Measurements from ENCODE around the gene RNF222. TPM values are rescaled to one million over a fixed set of nuclear protein-coding genes. Genes with fewer than 3 reads are reported as not detected.

RNF222 gene
- total and polyA plus RNA-seq, 8 donors, result not detected

GRCh38 chr17:8372422-8372821 lies 25.2 kb downstream of the RNF222 start:
- 81% methylated on average over 7 of the region's 7 CpGs for WGBS, 2 donors
- no peak for TF ChIP-seq CTCF (IDR thresholded peaks at IDR 0.05)
- H3K36me3 ChIP-seq, result peaks cover 0 to 17% (median 6%) of the 10 kb centered on the region in 3 donors

GRCh38 chr17:8371786-8372185 lies 25.8 kb downstream of the RNF222 start:
- no peak for TF ChIP-seq CTCF (IDR thresholded peaks at IDR 0.05)
- H3K4me3 ChIP-seq, result no peak overlapping the region

More at GRCh38 chr17:8372422-8372821, 25.2 kb downstream of the RNF222 start:
- ATAC-seq, result no peak
- no peak for DNase-seq
- no peaks in the 10 kb centered on the region for H3K27me3 ChIP-seq
- intact Hi-C loops (cut with DNase I), result no loop called here
- no peak overlapping the region for H3K27ac ChIP-seq
- peaks cover 4 to 7% (median 7%) of the 10 kb centered on the region in 3 donors for H3K4me1 ChIP-seq
- no peaks in the 10 kb centered on the region for H3K9me3 ChIP-seq
- no peak for FAIRE-seq
- no peak overlapping the region for H3K4me3 ChIP-seq

GRCh38 chr17:8369944-8370343 lies 27.7 kb downstream of the RNF222 start:
- DNase-seq (no peak), ATAC-seq (no peak), FAIRE-seq (no peak)
- H3K27ac ChIP-seq, result no peak overlapping the region
- TF ChIP-seq CTCF (IDR thresholded peaks at IDR 0.05), result no peak
- intact Hi-C loops (cut with DNase I), result no loop called here
- WGBS, 2 donors, result 90 to 91% methylated on average over 8 of the region's 8 CpGs
- no peaks in the 10 kb centered on the region for H3K9me3 ChIP-seq
- H3K36me3 ChIP-seq, result peaks cover 0 to 14% (median 6%) of the 10 kb centered on the region in 3 donors
- no peaks in the 10 kb centered on the region for H3K27me3 ChIP-seq
- no peaks in the 10 kb centered on the region for H3K4me1 ChIP-seq
- H3K4me3 ChIP-seq, result no peak overlapping the region

More at GRCh38 chr17:8371786-8372185, 25.8 kb downstream of the RNF222 start:
- H3K27ac ChIP-seq, result no peak overlapping the region
- intact Hi-C loops (cut with DNase I), result no loop called here
- no peaks in the 10 kb centered on the region for H3K9me3 ChIP-seq
- no peaks in the 10 kb centered on the region for H3K27me3 ChIP-seq
- H3K4me1 ChIP-seq, result peaks cover under 1 to 1% (median under 1%) of the 10 kb centered on the region in 3 donors
- H3K36me3 ChIP-seq, result peaks cover 0 to 14% (median 6%) of the 10 kb centered on the region in 3 donors
- DNase-seq (no peak), ATAC-seq (no peak), FAIRE-seq (no peak)
- 85 to 89% methylated on average over 4 of the region's 4 CpGs for WGBS, 2 donors

GRCh38 chr17:8368193-8368592 lies 29.4 kb downstream of the RNF222 start:
- H3K27ac ChIP-seq, result no peak overlapping the region
- intact Hi-C loops (cut with DNase I), result no loop called here
- H3K4me1 ChIP-seq, result no peaks in the 10 kb centered on the region
- no peaks in the 10 kb centered on the region for H3K27me3 ChIP-seq
- no peak for TF ChIP-seq CTCF (IDR thresholded peaks at IDR 0.05)
- ATAC-seq, result no peak
- no peak overlapping the region for H3K4me3 ChIP-seq
- FAIRE-seq, result no peak
- peaks cover 0 to 14% (median 6%) of the 10 kb centered on the region in 3 donors for H3K36me3 ChIP-seq
- WGBS, 2 donors, result 94 to 96% methylated on average over 3 of the region's 3 CpGs
- DNase-seq, result no peak
- H3K9me3 ChIP-seq, result no peaks in the 10 kb centered on the region

- no peak for TF ChIP-seq CTCF (IDR thresholded peaks at IDR 0.05)
- no peaks in the 10 kb centered on the region for H3K4me1 ChIP-seq
- peaks cover 0 to 14% (median 6%) of the 10 kb centered on the region in 3 donors for H3K36me3 ChIP-seq
- H3K4me3 ChIP-seq, result no peak overlapping the region
- ATAC-seq (no peak), FAIRE-seq (no peak), DNase-seq (no peak)
- H3K27ac ChIP-seq, result no peak overlapping the region
- H3K9me3 ChIP-seq, result no peaks in the 10 kb centered on the region
- intact Hi-C loops (cut with DNase I), result no loop called here
- WGBS, 2 donors, result 78 to 82% methylated on average over 2 of the region's 2 CpGs
- H3K27me3 ChIP-seq, result no peaks in the 10 kb centered on the region
Measured at GRCh38 chr17:8366231-8366630, 31.4 kb downstream of the RNF222 start.
